Thoracic aorta (tissue), 2 donors: Measurements from ENCODE around the gene GUCY1A2. TPM values are rescaled to one million over a fixed set of nuclear protein-coding genes. Genes with fewer than 3 reads are reported as not detected.

Experiments used
- ATAC-seq: fragments of 150-250 bp; one replicate; pipeline ENCODE4 v1.8.0; 2017; ENCODE audit warnings: low read depth; ENCODE audit not compliant: insufficient number of reproducible peaks, low FRiP score
- DNase-seq: peaks from one replicate; pipeline ENCODE4 v3.0.0-alpha.2; 2020; ENCODE audit warnings: low spot score
- H3K27ac ChIP-seq, 2 donors: fragments of 200-600 bp; sonication (generic); 1 replicate in 1 of 2; 2 replicates in 1 of 2; pipeline ENCODE4 v1.5.1; 2016; ENCODE audit warnings: mild to moderate bottlenecking in 2 of 2, moderate library complexity in 2 of 2
- H3K27me3 ChIP-seq: fragments of 200-600 bp; sonication (generic); replicated peaks from 2 replicates; pipeline ENCODE4 v1.6.0; 2016; ENCODE audit warnings: mild to moderate bottlenecking; ENCODE audit not compliant: insufficient read depth
- H3K36me3 ChIP-seq: fragments of 200-600 bp; sonication (generic); one replicate; pipeline ENCODE4 v1.5.1; 2016
- H3K4me1 ChIP-seq, 2 donors: fragments of 200-600 bp; sonication (generic); 1 replicate in 1 of 2; 2 replicates in 1 of 2; pipeline versions ENCODE4 v1.5.1 to v1.6.0; 2016; ENCODE audit warnings: low read depth in 2 of 2, mild to moderate bottlenecking in 1 of 2; ENCODE audit not compliant: control insufficient read depth in 1 of 2
- H3K4me3 ChIP-seq: fragments of 200-600 bp; sonication (generic); 2 replicates; pipeline ENCODE4 v1.5.1; 2016; ENCODE audit warnings: mild to moderate bottlenecking
- H3K9me3 ChIP-seq: fragments of 200-600 bp; sonication (generic); 2 replicates; pipeline ENCODE4 v1.5.1; 2016
- CTCF ChIP-seq: fragments of 200-600 bp; sonication (generic); IDR thresholded peaks from one replicate; pipeline ENCODE4 v1.5.1; 2019; ENCODE audit warnings: antibody characterized with exemption
- total RNA-seq, 2 donors: library from RNA; depleted of rRNA; stranded (reverse); fragments of >200 nt; gene quantifications; one replicate each; pipeline versions ENCODE4 v1.1.0 to v1.2.3, GENCODE V29; 2016

Gene GUCY1A2
- total RNA-seq, 2 donors from 2014 or later, result 5.3 to 9.4 TPM

- no peak for ATAC-seq
- no peak for DNase-seq
- H3K4me3 ChIP-seq, result no peak overlapping the region
Measured at GRCh38 chr11:106644824-106645223, 373.5 kb downstream of the GUCY1A2 start.

GRCh38 chr11:106642331-106642730 lies 375.9 kb downstream of the GUCY1A2 start:
- H3K27ac ChIP-seq, result no peak overlapping the region
- no peak for TF ChIP-seq CTCF
- no peak for ATAC-seq

More at GRCh38 chr11:106644824-106645223, 373.5 kb downstream of the GUCY1A2 start:
- H3K4me1 ChIP-seq, result no peaks in the 10 kb centered on the region
- H3K9me3 ChIP-seq, result peaks cover 8% of the 10 kb centered on the region
- no peaks in the 10 kb centered on the region for H3K27me3 ChIP-seq
- no peak overlapping the region for H3K27ac ChIP-seq
- no peak for TF ChIP-seq CTCF
- no peaks in the 10 kb centered on the region for H3K36me3 ChIP-seq

GRCh38 chr11:106632283-106632682 lies 386.0 kb downstream of the GUCY1A2 start:
- no peak for ATAC-seq
- Histone ChIP-seq H3K4me3 (no peak overlapping the region), H3K9me3 (no peaks in the 10 kb centered on the region), H3K27me3 (no peaks in the 10 kb centered on the region), H3K4me1 (no peaks in the 10 kb centered on the region), H3K36me3 (no peaks in the 10 kb centered on the region), H3K27ac (no peak overlapping the region)
- no peak for DNase-seq
- TF ChIP-seq CTCF, result no peak

More at GRCh38 chr11:106642331-106642730, 375.9 kb downstream of the GUCY1A2 start:
- Histone ChIP-seq H3K4me1 (no peaks in the 10 kb centered on the region), H3K9me3 (peaks cover 8% of the 10 kb centered on the region), H3K36me3 (no peaks in the 10 kb centered on the region), H3K4me3 (no peak overlapping the region), H3K27me3 (no peaks in the 10 kb centered on the region)
- DNase-seq, result no peak

GRCh38 chr11:106627694-106628093 lies 390.6 kb downstream of the GUCY1A2 start:
- no peak for TF ChIP-seq CTCF
- no peaks in the 10 kb centered on the region for H3K27me3 ChIP-seq
- H3K4me1 ChIP-seq, result no peaks in the 10 kb centered on the region

GRCh38 chr11:106625566-106625965 lies 392.7 kb downstream of the GUCY1A2 start:
- no peak for DNase-seq
- H3K27me3 ChIP-seq, result no peaks in the 10 kb centered on the region
- no peak for TF ChIP-seq CTCF
- H3K9me3 ChIP-seq, result no peaks in the 10 kb centered on the region
- H3K27ac ChIP-seq, result no peak overlapping the region
- no peak overlapping the region for H3K4me3 ChIP-seq
- ATAC-seq, result no peak
- H3K36me3 ChIP-seq, result no peaks in the 10 kb centered on the region
- no peaks in the 10 kb centered on the region for H3K4me1 ChIP-seq

More at GRCh38 chr11:106627694-106628093, 390.6 kb downstream of the GUCY1A2 start:
- Histone ChIP-seq H3K9me3 (no peaks in the 10 kb centered on the region), H3K4me3 (no peak overlapping the region), H3K36me3 (no peaks in the 10 kb centered on the region), H3K27ac (no peak overlapping the region)
- DNase-seq (no peak), ATAC-seq (no peak)
